Stimulated activated CD4-positive, alpha-beta T cell treated with anti-CD3 and anti-CD28 coated beads, TNF-alpha, amount 100 ng/mL, for 4 hours (primary cell): ENCODE data around the gene RIN1.

Experiments
- DNase-seq, 3 experiments: peaks; one replicate each; pipeline ENCODE4 v3.0.0-alpha.2; 2020; ENCODE audit warnings: low read depth in 3 of 3

The RIN1 gene

GRCh38 chr11:66294626-66295620, 41.3 kb downstream of the RIN1 start:
- no peak for DNase-seq

GRCh38 chr11:66293777-66294625, 42.2 kb downstream of the RIN1 start:
- DNase-seq: no peak

GRCh38 chr11:66293352-66293751, 42.9 kb downstream of the RIN1 start:
- no peak for DNase-seq

GRCh38 chr11:66292543-66293332, 43.5 kb downstream of the RIN1 start:
- no peak for DNase-seq

GRCh38 chr11:66291706-66292542, 44.3 kb downstream of the RIN1 start, which contains the start of gene TMEM151A:
TMEM151A (plus strand) TSS chr11:66291894; CDS start chr11:66292014, 120 bp downstream.
- no peak for DNase-seq

GRCh38 chr11:66291303-66291705, 44.9 kb downstream of the RIN1 start:
- no peak for DNase-seq

- DNase-seq: no peak
Observed at GRCh38 chr11:66290330-66290621, 46.0 kb downstream of the RIN1 start.

- peak; percentile 64 to 74 (median 65) for DNase-seq
Observed at GRCh38 chr11:66289548-66290329, 46.5 kb downstream of the RIN1 start.

- peak; percentile 90 to 97 (median 95) for DNase-seq
Observed at GRCh38 chr11:66288671-66289547, 47.3 kb downstream of the RIN1 start, which contains the start of gene YIF1A. YIF1A (minus strand) TSS chr11:66289143; CDS start chr11:66288985, 158 bp downstream.

- no peak for DNase-seq
Observed at GRCh38 chr11:66287889-66288670, 48.2 kb downstream of the RIN1 start.

- no peak for DNase-seq
Observed at GRCh38 chr11:66287211-66287888, 48.9 kb downstream of the RIN1 start.

- no peak for DNase-seq
Observed at GRCh38 chr11:66286699-66287098, 49.5 kb downstream of the RIN1 start.

- no peak for DNase-seq
Observed at GRCh38 chr11:66285250-66285947, 50.8 kb downstream of the RIN1 start.

GRCh38 chr11:66284526-66285078, 51.6 kb downstream of the RIN1 start:
- DNase-seq: no peak

- no peak for DNase-seq
Observed at GRCh38 chr11:66283461-66284105, 52.7 kb downstream of the RIN1 start.
